Loucy (cell line): ENCODE measurements around the gene NMRK1.

Experiments
- H2AFZ ChIP-seq: fragments of 200-600 bp; sonication (generic); 2 replicates; pipeline ENCODE4 v1.6.0; 2016; ENCODE audit warnings: antibody characterized with exemption, mild to moderate bottlenecking, low read length, moderate library complexity
- H3F3A ChIP-seq: fragments of 200-600 bp; 2 replicates; pipeline ENCODE4 v1.6.0; 2016; ENCODE audit warnings: antibody characterized with exemption, low read depth, mild to moderate bottlenecking
- H3K27me3 ChIP-seq: fragments of 200-600 bp; sonication (generic); 2 replicates; pipeline ENCODE4 v1.6.1; 2014; ENCODE audit warnings: low read length, mild to moderate bottlenecking; ENCODE audit not compliant: insufficient read depth, poor library complexity, severe bottlenecking
- H3K36me3 ChIP-seq: fragments of 200-600 bp; sonication (generic); 2 replicates; pipeline ENCODE4 v1.6.1; 2016; ENCODE audit warnings: low read length; ENCODE audit not compliant: insufficient read depth
- H3K4me1 ChIP-seq: fragments of 200-600 bp; sonication (generic); 2 replicates; pipeline ENCODE4 v1.5.1; 2014; ENCODE audit warnings: low read length, mild to moderate bottlenecking; ENCODE audit not compliant: insufficient read depth, poor library complexity, severe bottlenecking
- H3K4me2 ChIP-seq: fragments of 200-600 bp; sonication (generic); 2 replicates; pipeline ENCODE4 v1.6.0; 2014; ENCODE audit warnings: antibody characterized with exemption, low read length, low read depth, mild to moderate bottlenecking; ENCODE audit not compliant: poor library complexity, severe bottlenecking
- H3K4me3 ChIP-seq: fragments of 200-600 bp; sonication (generic); 2 replicates; pipeline ENCODE4 v1.5.1; 2014; ENCODE audit warnings: low read length, mild to moderate bottlenecking, mixed read lengths; ENCODE audit not compliant: poor library complexity, severe bottlenecking
- H3K79me2 ChIP-seq: fragments of 200-600 bp; sonication (generic); 2 replicates; pipeline ENCODE4 v1.6.1; 2014; ENCODE audit warnings: low read length; ENCODE audit not compliant: insufficient read depth
- H3K9ac ChIP-seq: fragments of 200-600 bp; sonication (generic); 2 replicates; pipeline ENCODE4 v1.6.0; 2014; ENCODE audit warnings: mild to moderate bottlenecking, low read depth, low read length, moderate library complexity; ENCODE audit not compliant: poor library complexity, severe bottlenecking
- H3K9me2 ChIP-seq: fragments of 200-600 bp; sonication (generic); replicated peaks from 2 replicates; pipeline ENCODE4 v1.6.1; 2016; ENCODE audit warnings: low read depth, low read length, mixed read lengths
- H3K9me3 ChIP-seq: fragments of 200-600 bp; sonication (generic); 2 replicates; pipeline ENCODE4 v1.6.1; 2014; ENCODE audit warnings: mild to moderate bottlenecking, antibody characterized with exemption, low read length, low read depth; ENCODE audit not compliant: insufficient read depth
- H4K20me1 ChIP-seq: fragments of 200-600 bp; sonication (generic); 2 replicates; pipeline ENCODE4 v1.6.0; 2014; ENCODE audit warnings: antibody characterized with exemption, low read length, mild to moderate bottlenecking; ENCODE audit not compliant: insufficient read depth, poor library complexity, severe bottlenecking
- EZH2phosphoT487 ChIP-seq: fragments of 200-600 bp; IDR thresholded peaks from 2 replicates; pipeline ENCODE4 v1.6.1; 2018; ENCODE audit warnings: antibody characterized with exemption, mild to moderate bottlenecking, moderate library complexity, borderline replicate concordance
- TF ChIP-seq, protein P1 (sequence below): fragments of 200-600 bp; sonication (generic); conservative IDR thresholded peaks from 2 replicates; pipeline ENCODE4 v1.5.1; 2014; ENCODE audit warnings: mild to moderate bottlenecking, antibody characterized with exemption, low read length

Gene NMRK1

DNA sequence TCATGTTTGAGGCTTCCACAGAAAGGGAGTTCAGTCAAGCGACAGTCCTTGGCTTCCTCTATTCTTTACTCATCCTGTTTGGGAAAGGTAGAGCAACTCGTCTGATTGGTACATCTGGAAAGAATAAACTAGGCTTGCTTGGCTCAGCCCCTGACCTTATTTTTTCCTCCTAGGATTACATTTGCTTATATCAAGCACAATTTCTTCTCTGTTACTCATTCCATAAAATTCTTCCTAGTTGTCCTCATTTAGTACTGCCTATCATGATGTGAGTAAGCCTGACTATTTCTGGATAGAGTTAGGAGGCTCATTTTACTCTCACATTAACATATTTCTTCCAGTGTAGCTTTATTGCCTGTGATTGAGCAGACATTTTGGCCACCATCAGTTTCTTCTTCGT, 48.9 kb downstream of the NMRK1 start:
- no peak overlapping the region for H3K4me2 ChIP-seq
- H3F3A ChIP-seq, result no peaks in the 10 kb centered on the region

DNA sequence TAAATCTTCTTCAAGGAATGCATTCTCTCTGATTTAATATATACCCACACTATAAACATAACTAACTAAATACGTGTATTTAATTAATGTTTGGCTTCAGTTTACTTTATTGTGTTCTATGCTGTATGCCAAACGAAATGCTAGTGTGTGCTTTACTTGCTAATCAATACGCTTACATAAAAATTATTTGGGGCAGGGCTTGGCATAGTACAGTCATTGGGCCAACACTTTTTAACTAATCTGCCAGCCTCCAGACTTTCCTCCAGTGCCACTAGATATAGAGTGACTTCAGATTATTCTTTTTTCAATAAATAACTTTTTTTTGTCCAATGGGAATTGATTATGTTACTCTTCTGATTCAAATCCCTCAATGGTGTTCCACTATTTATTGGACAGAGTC, 51.2 kb downstream of the NMRK1 start:
- H2AFZ ChIP-seq, result no peak overlapping the region
- H3K27me3 ChIP-seq, result no peaks in the 10 kb centered on the region

More for the DNA sequence above, 48.9 kb downstream of the NMRK1 start:
- H2AFZ ChIP-seq, result no peak overlapping the region
- no peaks in the 10 kb centered on the region for H3K79me2 ChIP-seq
- TF ChIP-seq, protein P1, sequence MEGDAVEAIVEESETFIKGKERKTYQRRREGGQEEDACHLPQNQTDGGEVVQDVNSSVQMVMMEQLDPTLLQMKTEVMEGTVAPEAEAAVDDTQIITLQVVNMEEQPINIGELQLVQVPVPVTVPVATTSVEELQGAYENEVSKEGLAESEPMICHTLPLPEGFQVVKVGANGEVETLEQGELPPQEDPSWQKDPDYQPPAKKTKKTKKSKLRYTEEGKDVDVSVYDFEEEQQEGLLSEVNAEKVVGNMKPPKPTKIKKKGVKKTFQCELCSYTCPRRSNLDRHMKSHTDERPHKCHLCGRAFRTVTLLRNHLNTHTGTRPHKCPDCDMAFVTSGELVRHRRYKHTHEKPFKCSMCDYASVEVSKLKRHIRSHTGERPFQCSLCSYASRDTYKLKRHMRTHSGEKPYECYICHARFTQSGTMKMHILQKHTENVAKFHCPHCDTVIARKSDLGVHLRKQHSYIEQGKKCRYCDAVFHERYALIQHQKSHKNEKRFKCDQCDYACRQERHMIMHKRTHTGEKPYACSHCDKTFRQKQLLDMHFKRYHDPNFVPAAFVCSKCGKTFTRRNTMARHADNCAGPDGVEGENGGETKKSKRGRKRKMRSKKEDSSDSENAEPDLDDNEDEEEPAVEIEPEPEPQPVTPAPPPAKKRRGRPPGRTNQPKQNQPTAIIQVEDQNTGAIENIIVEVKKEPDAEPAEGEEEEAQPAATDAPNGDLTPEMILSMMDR, result no peak
- TF ChIP-seq EZH2phosphoT487, result no peak
- no peaks in the 10 kb centered on the region for H3K36me3 ChIP-seq
- H3K9me3 ChIP-seq, result no peaks in the 10 kb centered on the region
- H3K9me2 ChIP-seq, result no peaks in the 10 kb centered on the region
- H3K27me3 ChIP-seq, result no peaks in the 10 kb centered on the region
- H3K4me3 ChIP-seq, result no peak overlapping the region
- H3K9ac ChIP-seq, result no peak overlapping the region
- no peaks in the 10 kb centered on the region for H4K20me1 ChIP-seq
- H3K4me1 ChIP-seq, result no peaks in the 10 kb centered on the region

DNA sequence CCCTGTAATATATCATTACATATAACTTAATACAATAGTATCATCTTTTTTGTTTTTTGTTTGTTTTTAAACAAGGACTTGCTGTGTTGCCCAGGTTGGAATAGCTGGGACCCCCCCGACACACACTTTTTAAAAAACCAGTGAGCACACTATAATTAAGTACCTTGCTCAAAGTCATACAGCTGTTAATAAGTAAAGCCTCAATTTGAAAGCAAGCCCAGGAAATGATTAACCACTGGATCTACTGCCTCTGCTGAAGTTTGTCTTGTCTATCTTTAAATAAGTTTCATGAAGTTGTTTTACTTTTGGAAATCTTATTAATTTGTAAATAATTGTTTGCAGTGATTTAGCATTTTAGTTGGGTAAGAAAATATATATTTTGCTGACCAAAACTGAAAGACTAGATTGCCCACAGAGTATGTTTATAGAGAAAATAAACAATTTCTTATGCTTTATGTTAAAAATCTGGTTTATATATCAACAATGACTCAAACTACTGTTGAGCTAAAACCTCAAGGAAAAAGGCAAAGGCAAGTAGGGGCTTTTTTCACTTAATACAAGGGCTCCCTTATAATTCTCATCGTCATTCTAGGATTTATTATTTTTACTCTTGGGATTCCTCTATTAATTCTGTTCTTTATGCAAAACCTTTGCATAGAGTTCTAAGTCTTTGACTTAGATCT, 54.0 kb downstream of the NMRK1 start:
- Histone ChIP-seq H4K20me1 (no peaks in the 10 kb centered on the region), H3K9me3 (no peaks in the 10 kb centered on the region), H3K27me3 (no peaks in the 10 kb centered on the region), H3K9ac (no peak overlapping the region), H3K79me2 (no peaks in the 10 kb centered on the region), H3K36me3 (no peaks in the 10 kb centered on the region), H3K9me2 (no peaks in the 10 kb centered on the region), H2AFZ (no peak overlapping the region), H3K4me3 (no peak overlapping the region), H3K4me1 (no peaks in the 10 kb centered on the region), H3F3A (0 out of 2 replicates have a peak, but pooled peaks cover 3% of the 10 kb centered on the region), H3K4me2 (no peak overlapping the region)
- no peak for TF ChIP-seq EZH2phosphoT487
- TF ChIP-seq, protein P1, result no peak

More for the DNA sequence above, 51.2 kb downstream of the NMRK1 start:
- no peaks in the 10 kb centered on the region for H3K9me3 ChIP-seq
- no peak overlapping the region for H3K4me3 ChIP-seq
- H3K9ac ChIP-seq, result no peak overlapping the region
- no peaks in the 10 kb centered on the region for H3K4me1 ChIP-seq
- H4K20me1 ChIP-seq, result no peaks in the 10 kb centered on the region
- no peaks in the 10 kb centered on the region for H3K9me2 ChIP-seq
- no peaks in the 10 kb centered on the region for H3F3A ChIP-seq
- H3K36me3 ChIP-seq, result no peaks in the 10 kb centered on the region
- no peaks in the 10 kb centered on the region for H3K79me2 ChIP-seq
- no peak for TF ChIP-seq EZH2phosphoT487
- TF ChIP-seq, protein P1, result no peak
- H3K4me2 ChIP-seq, result no peak overlapping the region
